ENCODE results near the gene SYT13.

The SYT13 gene, protein sequence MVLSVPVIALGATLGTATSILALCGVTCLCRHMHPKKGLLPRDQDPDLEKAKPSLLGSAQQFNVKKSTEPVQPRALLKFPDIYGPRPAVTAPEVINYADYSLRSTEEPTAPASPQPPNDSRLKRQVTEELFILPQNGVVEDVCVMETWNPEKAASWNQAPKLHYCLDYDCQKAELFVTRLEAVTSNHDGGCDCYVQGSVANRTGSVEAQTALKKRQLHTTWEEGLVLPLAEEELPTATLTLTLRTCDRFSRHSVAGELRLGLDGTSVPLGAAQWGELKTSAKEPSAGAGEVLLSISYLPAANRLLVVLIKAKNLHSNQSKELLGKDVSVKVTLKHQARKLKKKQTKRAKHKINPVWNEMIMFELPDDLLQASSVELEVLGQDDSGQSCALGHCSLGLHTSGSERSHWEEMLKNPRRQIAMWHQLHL

DNA sequence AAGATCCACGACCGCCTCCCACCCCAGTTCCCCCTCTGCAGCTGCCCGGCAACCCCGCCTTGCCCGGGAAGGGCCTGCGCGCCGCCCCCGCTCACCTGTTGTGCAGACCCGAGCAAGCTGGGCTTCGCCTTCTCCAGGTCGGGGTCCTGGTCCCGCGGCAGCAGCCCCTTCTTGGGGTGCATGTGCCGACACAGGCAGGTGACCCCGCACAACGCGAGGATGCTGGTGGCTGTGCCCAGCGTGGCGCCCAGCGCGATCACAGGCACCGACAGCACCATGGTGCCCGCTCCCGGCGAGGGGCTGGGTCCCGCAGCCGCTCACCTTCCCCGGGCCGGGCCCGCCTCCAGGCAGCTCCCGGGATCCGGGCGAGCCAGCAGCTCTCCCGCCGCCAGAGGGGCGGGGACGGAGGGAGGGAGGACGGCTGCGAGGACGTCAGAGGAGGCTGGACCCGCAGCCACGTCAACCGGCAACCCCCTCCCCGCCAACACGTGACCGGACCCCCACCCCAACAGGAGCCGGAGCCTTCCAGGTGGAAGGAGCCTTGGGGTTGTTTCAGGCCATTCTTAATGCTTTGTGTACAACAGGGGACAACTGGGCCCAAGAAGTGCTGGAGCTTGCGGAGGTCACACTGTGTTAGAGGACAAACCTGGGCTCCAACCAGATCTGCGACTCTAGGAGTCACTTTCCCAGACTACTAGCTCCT lies at the start of gene SYT13:
Gene SYT13, minus strand, starts transcription at position 412 of the 703 bp plus-strand sequence. Its CDS starts 134 bp downstream, at position 278.
- DNase-seq (ENCODE audit: low spot score): no peak

DNA sequence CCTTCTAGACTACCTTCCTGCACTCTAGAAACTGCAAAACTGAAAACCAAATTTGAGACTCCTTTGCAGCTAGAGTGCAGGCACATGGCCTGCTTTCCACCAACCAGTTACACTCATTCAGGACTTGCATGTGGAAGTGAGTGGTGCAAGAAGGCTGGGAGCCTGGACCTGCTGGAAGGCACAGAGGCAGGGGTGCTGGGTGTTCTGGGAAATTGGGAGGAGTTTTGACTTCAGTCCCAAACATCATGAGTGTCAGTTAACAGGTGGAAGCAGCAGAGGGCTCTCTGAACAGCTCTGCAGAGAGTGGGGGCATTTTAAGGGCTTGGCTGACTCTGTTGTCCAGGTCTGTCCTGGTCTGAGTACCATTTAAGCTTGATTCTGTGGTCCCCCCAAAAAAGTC lies 49.3 kb upstream of the SYT13 start:
- DNase-seq (ENCODE audit: low spot score): no peak

DNA sequence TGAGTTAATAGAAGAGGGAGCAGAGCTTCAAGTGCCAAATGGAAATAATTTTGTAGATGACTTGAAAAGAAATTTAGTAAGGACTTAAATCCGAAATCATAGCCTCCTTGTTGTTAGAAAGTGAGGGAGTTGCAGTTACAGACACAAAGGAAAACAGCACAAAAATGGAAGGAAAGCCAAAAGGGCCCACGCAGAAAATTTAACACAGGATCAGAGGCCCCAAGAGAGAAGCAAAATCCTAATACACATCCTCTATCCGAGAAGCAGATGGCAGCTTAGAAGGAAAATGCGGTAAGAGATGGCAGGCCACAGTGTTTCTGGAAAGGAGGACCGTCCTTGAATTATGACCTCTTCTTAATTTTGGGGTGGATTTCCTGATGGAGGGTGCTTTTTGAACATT lies 48.7 kb upstream of the SYT13 start:
- DNase-seq (ENCODE audit: low spot score): no peak

DNA sequence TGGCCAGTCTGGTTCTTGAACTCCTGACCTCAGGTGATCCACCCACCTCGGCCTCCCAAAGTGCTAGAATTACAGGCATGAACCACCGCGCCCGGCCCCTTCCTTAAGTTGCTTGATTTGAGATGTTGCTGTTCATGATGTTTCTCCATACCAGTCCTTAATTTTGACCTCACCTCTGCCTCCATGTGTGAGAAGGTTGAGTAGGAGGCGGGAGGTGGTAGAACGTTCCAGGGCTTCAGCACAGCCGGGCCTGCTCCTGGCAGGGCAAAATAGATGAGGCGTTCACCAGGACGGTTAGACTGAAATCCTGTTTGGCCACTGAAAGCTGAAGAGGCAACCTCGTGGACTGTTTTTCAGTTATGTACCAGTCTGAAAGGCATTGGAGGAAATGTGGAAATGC lies 48.3 kb upstream of the SYT13 start:
- DNase-seq (ENCODE audit: low spot score): no peak

DNA sequence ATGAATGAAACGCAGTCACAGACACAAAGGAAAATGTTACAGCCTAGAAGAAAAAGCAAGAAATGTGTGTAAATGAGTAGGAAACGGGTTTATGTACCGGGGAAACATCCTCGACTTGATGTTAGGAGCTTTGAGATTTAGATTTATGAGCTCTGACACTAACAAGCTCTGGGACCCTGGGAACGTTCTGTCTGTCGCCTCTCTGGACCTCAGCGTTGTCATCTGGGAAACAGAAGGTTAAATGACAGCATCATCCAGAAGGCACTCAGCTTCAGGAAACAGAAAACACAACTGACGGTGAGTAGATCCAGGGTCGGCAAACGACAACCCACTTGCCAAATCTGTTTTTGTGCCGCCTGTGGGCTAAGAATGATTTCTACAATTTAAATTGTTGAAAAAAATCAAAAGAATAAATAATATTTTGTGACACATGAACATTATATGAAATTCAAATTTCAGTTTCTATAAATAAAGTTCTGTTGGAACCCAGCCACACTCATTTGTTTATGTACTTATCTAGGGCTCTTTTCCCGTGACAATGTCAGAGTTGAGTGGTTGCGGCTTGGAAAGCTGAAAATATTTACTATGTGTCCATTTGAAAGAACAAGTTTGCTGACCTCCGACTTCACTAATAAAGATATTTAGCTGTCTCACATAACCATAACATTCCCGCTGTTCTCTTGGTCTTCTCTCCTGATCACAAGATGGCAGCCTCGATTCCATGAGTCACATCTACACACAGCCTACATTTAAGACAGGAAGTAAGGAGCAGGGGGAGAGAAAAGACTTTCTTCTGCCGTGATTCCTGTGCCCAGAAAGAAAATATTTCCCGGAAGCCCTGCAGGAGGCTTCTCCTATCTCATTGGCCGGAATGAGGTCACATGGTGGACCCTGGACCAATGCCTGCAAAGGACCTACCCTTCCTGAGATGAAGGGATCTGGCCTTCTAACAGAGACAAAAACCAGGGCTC lies 47.1 kb upstream of the SYT13 start:
- DNase-seq (ENCODE audit: low spot score): no peak

DNA sequence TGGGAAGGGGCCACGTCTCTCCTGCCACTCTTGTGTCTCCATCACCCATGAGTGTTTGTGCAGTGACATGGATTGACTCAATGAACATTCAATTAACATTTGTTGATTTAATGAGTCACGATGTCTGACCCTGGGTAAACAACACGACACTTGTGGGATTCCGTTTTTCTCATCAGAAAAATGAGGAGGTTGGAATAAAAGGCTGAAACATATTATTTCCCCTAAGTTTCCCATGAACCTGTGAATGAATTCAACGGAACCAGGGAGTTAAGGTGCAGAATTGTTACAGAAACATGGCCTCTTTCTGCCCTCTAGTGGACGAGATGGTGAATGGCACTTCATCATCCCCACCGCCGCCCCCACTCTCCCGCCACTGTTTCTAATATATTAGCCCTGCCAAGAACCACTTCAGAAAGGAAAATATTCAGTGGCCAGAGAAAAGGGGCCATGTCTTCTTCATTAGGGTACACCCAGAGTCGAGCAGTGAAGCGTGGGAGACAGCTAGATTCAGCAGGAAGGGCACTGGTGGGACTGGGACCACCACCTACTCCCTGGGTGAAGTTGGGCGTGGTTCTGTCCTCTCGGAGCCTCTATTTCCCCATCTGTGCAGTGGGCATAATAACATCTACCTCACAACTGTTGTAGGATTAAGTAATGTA lies 46.3 kb upstream of the SYT13 start:
- DNase-seq (ENCODE audit: low spot score): peak; percentile 29

DNA sequence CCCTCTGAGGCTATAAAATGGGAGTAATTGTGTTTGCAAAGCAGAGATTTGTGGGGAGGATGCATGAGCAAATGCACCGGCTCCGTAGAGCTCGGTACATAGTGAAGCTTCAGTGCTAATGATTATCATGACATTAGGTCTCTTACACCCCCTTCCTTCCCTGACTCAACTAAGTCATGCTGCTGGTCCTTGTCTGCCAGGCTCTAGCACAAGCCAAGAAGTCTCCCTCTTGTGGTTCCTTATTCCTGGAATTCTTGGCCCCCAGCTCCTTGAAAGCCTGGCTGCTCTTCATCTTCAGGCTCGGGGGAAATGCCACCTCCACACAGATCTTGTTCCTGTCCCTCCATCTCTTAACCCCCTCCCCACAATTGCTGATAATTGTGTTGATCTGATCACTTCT lies 45.7 kb upstream of the SYT13 start:
- DNase-seq (ENCODE audit: low spot score): no peak

DNA sequence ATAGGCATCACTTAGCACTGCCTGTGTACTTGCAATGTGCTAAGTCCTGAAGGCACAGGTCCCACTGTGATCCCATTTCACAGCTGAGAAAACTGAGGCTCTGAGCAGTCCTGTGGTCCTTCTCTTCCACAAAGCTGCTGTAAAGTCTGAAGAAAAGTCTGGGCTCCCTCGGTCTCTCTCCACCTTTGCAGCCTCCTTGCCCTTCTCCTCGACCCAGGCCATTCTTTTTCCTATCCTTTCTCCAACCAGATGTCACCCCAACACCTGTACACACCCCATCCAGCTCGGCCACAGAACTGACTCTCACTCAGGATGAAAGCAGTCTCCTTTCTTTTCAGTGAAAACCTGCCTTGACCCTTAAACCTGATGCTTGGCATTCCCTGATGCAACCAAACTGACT lies 42.6 kb upstream of the SYT13 start:
- no peak for DNase-seq (ENCODE audit: low spot score)

DNA sequence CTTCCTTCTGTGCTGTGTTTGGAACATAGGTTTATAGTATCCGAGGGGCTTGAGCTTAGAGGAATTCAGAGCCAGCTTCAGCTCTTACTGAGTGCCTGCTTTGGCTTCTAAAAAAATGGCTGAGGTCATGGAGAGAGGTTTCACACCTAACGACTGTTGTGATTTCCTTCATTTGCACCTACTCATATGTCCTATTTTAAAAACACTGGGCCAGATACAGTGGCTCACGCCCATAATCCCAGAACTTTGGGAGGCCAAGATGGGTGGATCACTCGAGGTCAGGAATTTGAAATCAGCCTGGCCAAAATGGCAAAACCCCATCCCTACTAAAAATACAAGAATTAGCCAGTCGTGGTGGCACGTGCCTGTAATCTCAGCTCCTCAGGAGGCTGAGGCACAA lies 38.3 kb upstream of the SYT13 start:
- no peak for DNase-seq (ENCODE audit: low spot score)

DNA sequence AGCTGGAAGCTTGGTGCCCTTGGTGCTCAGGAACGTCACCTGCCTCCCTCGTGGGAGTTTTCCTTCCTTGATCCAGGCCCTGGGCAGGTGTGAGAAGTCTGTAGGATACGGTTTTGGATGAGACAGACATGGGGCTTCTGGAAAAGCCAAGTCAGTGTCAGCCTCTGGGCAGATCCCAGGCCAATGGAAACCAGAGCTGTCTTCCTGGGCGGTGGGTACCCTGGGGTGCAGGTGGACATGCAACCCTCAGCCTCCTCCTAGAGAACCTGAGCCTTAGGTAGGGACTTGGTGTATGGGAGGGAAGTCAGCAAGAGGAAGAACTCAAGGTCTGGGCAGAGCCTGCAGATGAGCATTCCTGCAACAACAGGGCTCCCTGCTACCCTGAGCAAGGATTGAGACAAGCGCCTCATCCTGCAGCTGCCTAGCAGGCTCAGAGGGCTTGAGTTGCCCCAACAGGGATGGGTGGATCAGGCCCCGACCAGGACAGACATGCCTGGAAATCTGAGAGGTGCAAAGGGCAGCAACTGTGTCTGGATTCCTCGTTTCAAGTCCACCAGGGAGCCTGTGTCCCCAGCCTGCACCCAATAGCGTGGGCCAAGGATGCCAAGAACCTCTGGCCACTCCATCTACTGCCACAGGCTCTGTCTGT lies 37.6 kb upstream of the SYT13 start:
- no peak for DNase-seq (ENCODE audit: low spot score)

DNA sequence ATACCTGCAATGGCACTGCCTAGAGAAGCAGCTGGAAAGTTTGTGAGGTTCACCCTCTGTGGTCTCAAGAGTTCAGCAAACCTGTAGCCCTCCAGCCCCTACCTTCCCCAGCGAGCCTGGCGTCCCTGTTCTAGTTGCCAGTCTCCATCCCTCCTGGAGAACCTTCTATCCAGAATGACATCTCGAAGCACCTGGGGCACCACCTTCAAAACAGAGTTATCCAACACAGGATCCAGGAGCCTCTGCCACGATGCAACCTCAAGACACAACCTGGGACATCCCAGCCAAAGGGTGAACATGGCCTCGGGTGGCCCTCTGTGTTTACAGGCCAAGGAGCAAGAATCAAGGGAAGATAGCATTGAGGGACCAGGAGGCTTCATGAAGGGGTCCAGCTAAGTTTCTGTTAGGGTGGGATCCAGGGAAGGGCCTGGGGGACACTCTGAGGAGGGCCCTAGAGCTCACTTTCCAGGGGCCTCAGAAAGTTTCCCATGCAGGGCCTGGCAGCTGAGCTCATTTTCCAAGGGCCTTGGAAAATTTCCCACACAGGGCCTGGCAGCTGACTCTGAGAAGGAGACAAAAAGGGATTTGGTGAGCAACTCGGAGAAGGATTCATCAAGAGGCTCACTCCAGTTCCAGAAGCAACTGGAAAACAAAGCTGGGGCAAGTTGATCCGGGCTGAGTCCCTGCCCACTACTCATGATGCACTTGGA lies 36.9 kb upstream of the SYT13 start:
- no peak for DNase-seq (ENCODE audit: low spot score)

DNA sequence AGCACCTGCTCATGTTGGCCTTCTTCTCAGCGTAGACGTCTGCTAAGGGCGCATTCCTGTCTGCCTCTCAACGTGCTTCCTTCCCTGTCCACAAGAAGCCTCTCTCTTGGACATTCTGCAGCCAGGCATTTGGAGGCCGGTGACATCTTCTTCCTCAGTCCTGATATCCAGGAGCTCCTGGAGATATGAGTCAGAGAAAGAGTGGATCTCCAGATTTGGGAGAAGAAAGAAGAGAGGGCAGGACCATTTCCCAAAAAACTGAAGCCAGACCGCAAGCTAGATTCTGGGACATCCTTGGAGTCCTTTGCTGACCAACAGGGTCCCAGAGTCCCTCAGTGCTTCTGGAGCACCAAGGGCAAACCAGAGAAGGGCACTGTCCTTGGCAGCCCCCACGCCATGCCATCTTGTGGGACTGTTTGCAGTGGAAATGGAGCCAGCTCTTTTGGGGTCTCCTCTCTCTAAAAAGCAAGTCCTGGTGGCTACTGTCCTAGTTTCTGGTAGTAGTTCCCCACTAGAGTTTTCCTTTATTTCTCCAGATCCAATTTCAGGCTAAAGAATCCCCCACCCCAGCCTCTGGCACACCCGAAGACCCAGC lies 36.1 kb upstream of the SYT13 start:
- DNase-seq (ENCODE audit: low spot score): no peak

DNA sequence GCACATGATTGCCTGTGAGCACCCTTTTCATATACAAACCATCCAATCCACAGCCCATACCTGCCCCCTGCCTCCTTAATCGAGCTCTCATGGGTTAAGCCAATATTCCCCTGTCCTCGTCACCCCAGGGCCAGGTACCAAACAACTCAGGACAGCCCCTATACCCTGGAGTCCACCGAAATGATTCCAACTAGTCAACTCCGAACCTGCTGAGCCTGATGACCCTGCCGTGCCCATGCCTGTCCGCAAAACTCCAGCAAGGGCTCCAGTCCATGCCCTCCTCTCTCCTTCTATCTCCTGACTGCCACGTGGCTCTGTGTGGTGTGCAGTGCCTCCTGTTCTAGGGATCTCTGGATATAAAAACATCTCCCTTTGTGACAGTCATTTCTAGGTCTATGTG lies 35.5 kb upstream of the SYT13 start:
- DNase-seq (ENCODE audit: low spot score): no peak

DNA sequence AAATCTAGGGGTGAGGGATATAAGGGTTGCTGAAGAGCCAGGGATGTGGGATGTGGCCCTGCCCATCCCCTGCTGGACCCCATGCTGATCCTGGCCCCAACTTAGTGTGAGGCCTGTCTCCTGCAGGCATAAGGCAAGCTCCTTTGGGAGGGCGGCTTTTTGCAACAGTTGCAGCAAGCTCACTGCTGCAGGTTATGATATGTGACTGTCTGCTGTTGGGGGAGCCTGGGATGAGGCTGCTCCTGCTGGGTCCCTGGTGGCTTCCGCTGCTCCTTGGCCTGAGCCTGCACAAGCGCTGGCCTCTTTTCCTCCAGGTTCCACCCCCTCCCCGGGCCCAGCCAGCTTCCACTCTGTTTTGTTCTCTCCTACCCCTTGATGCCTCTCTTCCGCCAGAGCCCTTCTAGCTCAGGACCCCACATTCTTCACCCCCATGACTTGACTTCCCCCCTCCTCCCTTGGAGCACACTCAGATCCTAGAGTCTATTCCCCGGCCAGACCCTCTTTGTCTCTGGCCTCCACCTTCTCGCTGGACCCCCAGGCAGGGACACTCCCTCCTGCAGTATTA lies 35.0 kb upstream of the SYT13 start:
- DNase-seq (ENCODE audit: low spot score): no peak

DNA sequence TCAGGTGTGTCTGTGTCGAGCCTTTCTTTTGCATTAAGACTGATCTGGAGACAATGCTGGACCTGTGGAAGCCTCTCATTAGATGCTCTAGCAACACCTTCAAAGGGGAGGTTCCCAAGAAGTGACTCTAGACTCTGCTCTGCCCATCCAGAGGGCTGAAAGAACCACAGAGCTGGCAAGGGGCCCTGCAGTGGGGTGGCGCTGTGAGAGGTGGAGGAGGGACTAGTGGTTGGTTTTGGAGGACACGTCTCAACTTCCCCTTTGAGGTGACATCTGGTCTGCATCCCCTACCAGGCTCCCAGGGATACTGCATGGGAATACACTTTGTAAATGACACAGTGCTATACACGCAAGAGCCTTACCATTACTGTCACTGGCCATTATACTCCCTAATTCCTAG lies 34.2 kb upstream of the SYT13 start:
- DNase-seq (ENCODE audit: low spot score): no peak

DNA sequence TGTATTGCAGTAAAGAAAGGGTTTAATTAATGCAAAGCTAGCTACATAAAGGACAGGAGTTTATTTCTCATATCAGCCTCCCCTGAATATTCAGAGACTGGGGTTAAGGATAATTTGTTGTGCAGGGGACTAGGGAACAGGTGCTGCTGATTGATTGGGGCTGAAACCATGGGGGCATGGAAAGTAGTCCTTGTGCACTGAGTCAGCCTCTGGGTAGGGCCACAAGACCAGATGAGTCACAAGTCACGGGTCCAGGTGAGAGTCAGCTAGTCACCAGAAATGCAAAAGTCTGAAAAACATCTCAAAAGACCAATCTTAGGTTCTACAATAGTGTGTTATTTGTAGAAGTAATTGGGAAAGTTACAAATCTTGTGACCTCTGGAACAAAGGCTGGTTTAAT lies 32.9 kb upstream of the SYT13 start:
- no peak for DNase-seq (ENCODE audit: low spot score)

DNA sequence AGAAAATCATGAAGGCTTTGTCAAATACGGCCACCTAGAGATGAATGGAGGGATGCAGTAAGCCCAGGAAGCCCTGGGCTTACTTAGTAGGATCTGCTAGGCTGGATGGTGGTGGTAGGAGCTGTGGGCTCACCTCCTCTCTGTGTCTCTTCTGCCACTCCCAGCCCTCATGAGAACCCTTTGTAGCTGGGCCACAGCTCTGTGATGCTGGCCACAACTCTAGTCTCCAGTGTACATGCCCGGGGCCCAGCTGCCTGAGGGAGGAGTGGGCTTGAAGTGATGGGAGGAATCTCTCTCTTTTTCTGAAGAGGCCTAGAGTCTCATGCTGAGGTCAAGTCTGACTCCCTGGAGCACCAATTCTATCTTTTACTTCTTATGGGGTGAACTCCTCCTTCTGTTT lies 32.4 kb upstream of the SYT13 start:
- DNase-seq (ENCODE audit: low spot score): no peak

DNA sequence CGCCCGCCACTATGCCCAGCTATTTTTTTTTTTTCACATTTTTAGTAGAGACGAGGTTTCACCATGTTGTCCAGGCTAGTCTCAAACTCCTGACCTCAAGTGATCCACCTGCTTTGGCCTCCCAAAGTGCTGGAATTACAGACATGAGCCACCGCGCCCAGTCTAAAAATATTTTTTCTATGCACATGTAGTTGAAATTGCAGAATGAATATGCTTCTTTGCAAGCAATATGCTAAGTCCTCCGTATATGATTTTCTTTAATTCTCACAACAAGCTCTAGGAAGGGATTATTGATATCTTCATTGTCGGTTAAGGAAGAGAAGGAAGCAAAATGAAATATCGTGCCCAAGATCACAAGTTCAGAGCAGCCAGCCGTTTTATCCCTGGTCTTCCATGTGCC lies 30.1 kb upstream of the SYT13 start:
- DNase-seq (ENCODE audit: low spot score): no peak

DNA sequence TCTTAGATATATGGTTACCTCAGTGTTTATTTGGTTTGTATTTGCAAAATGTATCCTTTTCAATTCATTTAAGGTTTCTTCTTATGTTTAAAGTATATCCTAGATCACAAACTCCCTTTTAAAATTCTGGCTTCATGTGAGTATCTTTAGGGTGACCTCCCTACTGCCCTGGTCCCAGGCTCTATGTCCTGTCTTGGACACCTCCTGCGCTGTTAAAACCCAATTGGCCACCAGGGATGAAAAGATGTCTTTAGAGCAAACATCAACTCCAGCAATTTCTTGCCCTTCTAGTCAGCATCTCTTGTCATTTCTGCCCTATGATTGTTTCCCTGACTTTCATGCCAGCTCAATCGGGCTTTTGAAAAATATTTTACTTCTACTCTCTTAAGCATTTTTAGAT lies 28.8 kb upstream of the SYT13 start:
- no peak for DNase-seq (ENCODE audit: low spot score)
